H1 (cell line): ENCODE measurements around the gene GLE1.

Experiments used
- CBX5 ChIP-seq: fragments of 300-800, 300-1000 bp; sonication (generic); IDR thresholded peaks from 2 replicates; pipeline ENCODE4 v1.7.1; 2016; ENCODE audit warnings: antibody characterized with exemption, low read length, low read depth
- CEBPB ChIP-seq: IDR thresholded peaks from 2 replicates; pipeline ENCODE4 v1.6.1; 2012; ENCODE audit warnings: low read depth, low read length
- CHD2 ChIP-seq: IDR thresholded peaks from 2 replicates; pipeline ENCODE4 v1.6.1; 2012; ENCODE audit warnings: low read length, improper control_type of control experiment
- EZH2 ChIP-seq: fragments of 200-600 bp; sonication (generic); IDR thresholded peaks from 2 replicates; pipeline ENCODE4 v1.7.1; 2012; ENCODE audit warnings: low read depth, mild to moderate bottlenecking, moderate library complexity, low read length, inconsistent platforms; ENCODE audit not compliant: severe bottlenecking
- JUN ChIP-seq: IDR thresholded peaks from 2 replicates; pipeline ENCODE4 v1.6.1; 2011; ENCODE audit warnings: low read depth, mild to moderate bottlenecking, improper control_type of control experiment, low read length
- POLR2AphosphoS5 ChIP-seq: IDR thresholded peaks from 2 replicates; pipeline ENCODE4 v1.6.1; 2011; ENCODE audit warnings: low read depth, low read length
- RFX5 ChIP-seq: IDR thresholded peaks from 2 replicates; pipeline ENCODE4 v1.6.1; 2011; ENCODE audit warnings: low read depth, low read length, improper control_type of control experiment, borderline replicate concordance
- SIN3A ChIP-seq, 2 experiments: IDR thresholded peaks in 1 of 2; conservative IDR thresholded peaks in 1 of 2; 2 replicates each; pipeline ENCODE4 v1.6.1; 2011 to 2012; ENCODE audit warnings: low read length in 2 of 2, improper control_type of control experiment in 1 of 2, low read depth in 1 of 2, mild to moderate bottlenecking in 1 of 2
- TBP ChIP-seq: IDR thresholded peaks from 2 replicates; pipeline ENCODE4 v1.6.1; 2011; ENCODE audit warnings: low read depth, low read length, improper control_type of control experiment
- TF ChIP-seq, protein P1 (sequence below): IDR thresholded peaks from 2 replicates; pipeline ENCODE4 v1.6.1; 2011; ENCODE audit warnings: low read depth, mild to moderate bottlenecking, low read length; ENCODE audit not compliant: insufficient read depth
- TF ChIP-seq, protein P2 (sequence below): IDR thresholded peaks from 2 replicates; pipeline ENCODE4 v1.6.1; 2012; ENCODE audit warnings: inconsistent platforms
- TF ChIP-seq, protein P3 (sequence below), 3 experiments: IDR thresholded peaks; 1 replicate in 2 of 3; 2 replicates in 1 of 3; pipeline versions ENCODE4 v1.5.1 to v1.6.1; 2011; ENCODE audit warnings: low read length in 3 of 3, mild to moderate bottlenecking in 3 of 3, inconsistent platforms in 2 of 3, low read depth in 1 of 3, moderate library complexity in 1 of 3; ENCODE audit not compliant: insufficient read depth in 1 of 3; ENCODE audit errors: control extremely low read depth in 1 of 3

DNA sequence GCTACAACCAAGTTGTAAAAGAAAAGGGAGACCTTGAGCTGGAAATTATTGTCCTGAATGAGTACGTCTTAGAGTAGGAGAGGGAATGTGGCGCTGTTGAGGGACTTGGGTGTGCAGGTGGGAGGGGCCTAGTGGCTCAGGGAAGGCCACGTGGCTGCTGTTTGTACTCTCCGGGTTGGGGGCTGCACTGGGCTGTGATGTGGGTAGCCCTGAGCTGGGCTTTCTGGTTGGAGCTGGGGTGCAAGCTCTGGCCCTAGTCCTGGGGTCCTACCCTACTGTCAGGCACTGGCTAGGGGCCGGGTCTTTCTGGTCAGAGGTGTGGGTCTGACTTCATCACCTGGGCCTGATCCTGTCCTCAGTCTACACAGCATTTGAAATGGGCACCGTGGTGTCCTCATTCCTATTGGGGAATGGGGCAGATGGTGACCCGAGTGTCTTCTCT, 19.1 kb upstream of the GLE1 start:
- TF ChIP-seq CHD2 (no peak), EZH2 (no peak), SIN3A (conservative IDR thresholded peaks at IDR 0.05 in 1 of 2, IDR thresholded peaks at IDR 0.05 in 1 of 2; ENCODE audit: low read depth in 1 of 2, low read length in 2 of 2) (no peak), CEBPB (no peak), POLR2AphosphoS5 (no peak), CBX5 (no peak), TBP (no peak), JUN (no peak), RFX5 (no peak)
- TF ChIP-seq, protein P1, sequence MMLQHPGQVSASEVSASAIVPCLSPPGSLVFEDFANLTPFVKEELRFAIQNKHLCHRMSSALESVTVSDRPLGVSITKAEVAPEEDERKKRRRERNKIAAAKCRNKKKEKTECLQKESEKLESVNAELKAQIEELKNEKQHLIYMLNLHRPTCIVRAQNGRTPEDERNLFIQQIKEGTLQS, result no peak
- TF ChIP-seq, protein P2, sequence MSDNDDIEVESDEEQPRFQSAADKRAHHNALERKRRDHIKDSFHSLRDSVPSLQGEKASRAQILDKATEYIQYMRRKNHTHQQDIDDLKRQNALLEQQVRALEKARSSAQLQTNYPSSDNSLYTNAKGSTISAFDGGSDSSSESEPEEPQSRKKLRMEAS, result no peak
- TF ChIP-seq, protein P3, sequence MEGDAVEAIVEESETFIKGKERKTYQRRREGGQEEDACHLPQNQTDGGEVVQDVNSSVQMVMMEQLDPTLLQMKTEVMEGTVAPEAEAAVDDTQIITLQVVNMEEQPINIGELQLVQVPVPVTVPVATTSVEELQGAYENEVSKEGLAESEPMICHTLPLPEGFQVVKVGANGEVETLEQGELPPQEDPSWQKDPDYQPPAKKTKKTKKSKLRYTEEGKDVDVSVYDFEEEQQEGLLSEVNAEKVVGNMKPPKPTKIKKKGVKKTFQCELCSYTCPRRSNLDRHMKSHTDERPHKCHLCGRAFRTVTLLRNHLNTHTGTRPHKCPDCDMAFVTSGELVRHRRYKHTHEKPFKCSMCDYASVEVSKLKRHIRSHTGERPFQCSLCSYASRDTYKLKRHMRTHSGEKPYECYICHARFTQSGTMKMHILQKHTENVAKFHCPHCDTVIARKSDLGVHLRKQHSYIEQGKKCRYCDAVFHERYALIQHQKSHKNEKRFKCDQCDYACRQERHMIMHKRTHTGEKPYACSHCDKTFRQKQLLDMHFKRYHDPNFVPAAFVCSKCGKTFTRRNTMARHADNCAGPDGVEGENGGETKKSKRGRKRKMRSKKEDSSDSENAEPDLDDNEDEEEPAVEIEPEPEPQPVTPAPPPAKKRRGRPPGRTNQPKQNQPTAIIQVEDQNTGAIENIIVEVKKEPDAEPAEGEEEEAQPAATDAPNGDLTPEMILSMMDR (IDR thresholded peaks at IDR 0.05; ENCODE audit: control extremely low read depth in 1 of 3, insufficient read depth in 1 of 3, low read depth in 1 of 3, low read length in 3 of 3), result no peak
